Thyroid gland (tissue), 4 donors: ENCODE data around the gene SMLR1.

Experiments
- CTCF ChIP-seq, 6 experiments: fragments of 200-600 bp in 3 of 6; fragments of 450-650 bp in 3 of 6; sonication (generic) in 3 of 6; IDR thresholded peaks; one replicate each; pipeline ENCODE4 v1.5.1; 2016 to 2019; ENCODE audit warnings: antibody characterized with exemption in 6 of 6, mild to moderate bottlenecking in 2 of 6, inconsistent platforms in 1 of 6, moderate library complexity in 1 of 6
- POLR2A ChIP-seq, 2 donors: fragments of 450-650 bp; IDR thresholded peaks; one replicate each; pipeline ENCODE4 v1.6.1; 2017; ENCODE audit warnings: antibody characterized with exemption in 2 of 2, mild to moderate bottlenecking in 2 of 2, moderate library complexity in 1 of 2

- TF ChIP-seq POLR2A (IDR thresholded peaks at IDR 0.05) (no peak), CTCF (IDR thresholded peaks at IDR 0.05) (no peak)
Observed at GRCh38 chr6:130810307-130811030, 16.7 kb upstream of the SMLR1 start.
